ENCODE measurements around the gene ZNF776.
"Not testable (repeated sequence)": the region's sequence is repeated elsewhere in the genome, so short reads cannot be mapped to it uniquely, and the experiment has no call there.

Gene ZNF776

DNA sequence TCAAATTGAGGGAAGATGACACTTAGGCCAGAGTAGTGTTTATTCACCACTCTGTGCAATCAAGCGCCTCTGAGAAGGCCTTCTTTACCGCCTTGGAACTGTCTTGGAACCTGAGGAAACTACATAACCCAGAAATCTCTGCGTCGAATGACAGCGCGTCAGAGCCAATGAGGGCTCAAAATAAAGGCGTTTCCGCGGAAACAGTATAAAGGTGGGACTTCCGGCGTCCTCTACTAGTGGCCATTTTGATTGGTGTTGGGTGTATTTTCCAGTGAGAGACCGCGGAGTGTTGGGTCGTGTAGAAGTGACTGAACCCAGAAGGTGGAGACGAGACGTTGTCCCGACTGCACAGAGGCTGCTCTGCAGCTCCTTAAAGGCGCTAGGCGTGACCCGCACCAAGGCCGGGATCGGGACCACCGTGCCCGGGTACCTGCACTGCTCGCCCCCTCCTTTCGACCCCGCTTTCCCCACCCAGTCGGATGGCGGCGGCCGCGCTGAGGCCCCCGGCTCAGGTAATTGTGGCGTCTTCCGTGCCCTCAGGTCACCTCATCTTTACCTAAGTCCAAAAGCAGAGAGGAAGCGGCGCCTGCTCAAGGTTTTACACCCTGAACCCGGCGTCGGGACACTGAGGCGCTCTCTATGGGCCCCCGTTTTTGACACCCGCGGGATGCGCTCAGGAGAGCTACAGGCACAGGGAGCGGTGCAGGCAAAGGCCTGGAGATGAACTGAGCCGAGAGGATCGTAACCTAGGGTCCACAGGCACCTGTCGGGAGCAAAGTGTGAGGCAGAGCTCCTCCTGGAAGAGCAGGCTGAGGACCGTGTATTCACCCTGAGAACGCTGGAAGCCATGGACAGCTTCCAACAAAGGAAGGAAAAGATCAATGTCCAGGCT is at the start of gene ZNF776:
Gene ZNF776, plus strand, starts transcription at position 236 of the 892 bp plus-strand sequence. Its CDS starts 244 bp downstream, at position 480.
- H3K27ac ChIP-seq = peak within 1 kb of the TSS; percentile 56 to 95 (median 88)
- peak within 1 kb of the TSS; percentile 63 to 96 (median 88) for H3K4me3 ChIP-seq

- no peak overlapping the region for H3K27ac ChIP-seq
- no peak overlapping the region for H3K4me3 ChIP-seq
These were observed 45.0 kb upstream of the ZNF776 start for GRCh38 chr19:57701625-57702024.

DNA sequence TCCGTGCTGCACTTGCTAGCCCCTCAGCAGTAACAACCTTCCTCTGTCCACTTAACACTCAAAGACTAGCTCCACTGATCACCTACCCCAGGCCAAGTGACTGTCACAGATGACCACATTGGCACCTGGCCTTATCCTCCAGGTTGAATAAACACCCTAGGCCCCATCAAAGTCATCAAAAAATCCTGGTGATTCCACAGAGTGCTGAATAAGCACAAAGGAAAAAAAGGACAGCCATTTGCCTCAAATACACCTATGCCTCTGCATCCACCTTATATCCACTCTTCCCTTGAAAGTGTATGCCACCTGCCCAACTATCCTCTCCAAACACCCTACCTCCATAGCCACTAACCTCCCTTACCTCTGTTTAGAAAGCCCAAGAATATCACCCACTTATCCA is 40.3 kb upstream of the ZNF776 start:
- Histone ChIP-seq H3K4me3 (no peak overlapping the region), H3K27ac (no peak overlapping the region)

GRCh38 chr19:57708641-57709361 is 37.8 kb upstream of the ZNF776 start, which contains the start of gene ZNF154:
TSS of gene ZNF154 (minus strand) at chr19:57709204. CDS start at chr19:57708971, 233 bp downstream.
- H3K27ac ChIP-seq = peak within 1 kb of the TSS in 11 of 21 experiments; percentile 14 to 86 (median 47)

DNA sequence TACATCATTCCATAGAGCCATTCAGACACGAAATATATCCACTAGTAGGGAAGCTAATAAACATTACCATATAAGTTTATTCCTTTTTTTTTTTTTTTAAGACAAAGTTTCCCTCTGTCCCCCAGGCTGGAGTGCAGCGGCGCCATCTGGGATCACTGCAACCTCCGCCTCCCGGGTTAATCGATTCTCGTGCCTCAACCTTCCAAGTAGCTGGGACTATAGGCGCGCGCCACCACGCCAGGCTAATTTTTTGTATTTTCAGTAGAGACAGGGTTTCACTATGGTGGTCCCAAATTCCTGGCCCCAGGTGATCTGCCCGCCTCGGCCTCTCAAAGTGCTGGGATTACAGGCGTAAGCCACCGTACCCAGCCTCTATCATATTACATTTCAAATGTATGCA is 37.0 kb upstream of the ZNF776 start:
- no peak overlapping the region for H3K27ac ChIP-seq
- peak overlapping the region in 3 of 7 experiments; percentile 33 to 58 (median 45) for H3K4me3 ChIP-seq

More at GRCh38 chr19:57708641-57709361, 37.8 kb upstream of the ZNF776 start, which contains the start of gene ZNF154:
- peak within 1 kb of the TSS; percentile 26 to 58 (median 34) for H3K4me3 ChIP-seq

GRCh38 chr19:57712222-57712621 is 34.4 kb upstream of the ZNF776 start:
- H3K27ac ChIP-seq = no peak overlapping the region
- H3K4me3 ChIP-seq = no peak overlapping the region

DNA sequence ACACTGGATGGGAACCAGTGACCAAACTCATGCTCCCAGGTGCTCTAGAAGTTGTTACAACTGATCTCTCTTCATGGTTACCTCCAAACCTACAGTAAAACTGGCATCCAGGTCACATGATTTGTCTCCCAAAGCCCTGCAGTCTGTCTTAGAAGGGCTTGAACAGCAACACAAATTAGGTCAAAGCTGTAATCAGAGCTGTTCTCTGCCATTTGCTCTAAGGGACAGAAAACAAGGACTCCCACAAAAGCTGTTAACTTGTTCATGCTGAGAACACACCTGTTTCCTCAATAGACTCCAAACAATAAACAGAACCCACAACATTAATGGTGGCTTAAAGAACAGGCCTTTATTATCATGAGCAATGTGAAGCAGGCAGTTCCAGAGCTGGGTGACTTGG is 27.2 kb upstream of the ZNF776 start:
- Histone ChIP-seq H3K27ac (no peak overlapping the region), H3K4me3 (no peak overlapping the region)

DNA sequence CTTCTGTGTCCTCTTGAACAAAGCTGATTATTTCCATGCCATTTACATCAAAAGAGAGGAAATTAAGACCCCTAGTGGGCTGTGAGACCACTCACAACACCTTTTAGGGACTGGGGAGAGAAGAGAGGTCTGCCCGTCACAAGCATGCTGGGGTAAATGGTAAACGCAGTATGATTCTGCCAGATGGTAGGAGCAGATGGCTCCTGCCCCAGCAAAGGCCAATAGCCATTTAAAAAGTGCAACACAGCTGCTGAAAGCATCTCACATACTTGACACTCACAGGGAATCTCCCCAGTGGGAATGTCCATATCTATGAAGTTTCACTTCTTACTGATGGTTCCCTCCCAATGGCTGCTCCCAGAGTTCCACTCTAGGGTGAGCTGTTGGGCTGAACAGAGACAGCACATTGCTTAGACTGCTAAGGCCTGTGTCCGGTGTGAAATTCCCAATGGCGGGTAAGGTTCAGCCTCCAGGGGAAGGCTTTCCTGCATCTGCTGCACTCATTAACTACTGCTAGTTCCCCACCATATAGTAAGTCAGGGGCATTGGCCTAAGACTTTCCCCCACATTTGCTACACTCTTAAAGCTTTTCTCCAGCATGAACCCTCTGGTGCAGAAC is 26.6 kb upstream of the ZNF776 start:
- Histone ChIP-seq H3K4me3 (no peak overlapping the region), H3K27ac (no peak overlapping the region)

DNA sequence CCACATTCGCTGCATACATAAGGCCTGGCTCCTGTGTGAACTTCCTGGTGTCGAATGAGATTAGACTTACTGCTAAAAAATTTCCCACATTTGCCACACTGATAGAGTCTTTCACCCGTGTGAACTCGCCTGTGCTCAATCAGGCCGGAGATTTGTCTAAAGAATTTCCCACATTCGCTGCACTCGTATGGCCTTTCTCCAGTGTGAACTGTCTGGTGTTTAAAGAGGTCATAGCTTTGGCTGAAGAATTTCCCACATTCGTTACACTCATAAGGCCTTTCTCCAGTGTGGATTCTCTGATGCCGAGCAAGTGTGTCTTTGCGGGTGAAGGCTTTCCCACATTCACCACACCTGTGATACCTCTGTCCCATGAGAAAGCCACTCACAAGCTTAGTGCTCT is 25.7 kb upstream of the ZNF776 start:
- H3K4me3 ChIP-seq = no peak overlapping the region
- H3K27ac ChIP-seq = no peak overlapping the region

DNA sequence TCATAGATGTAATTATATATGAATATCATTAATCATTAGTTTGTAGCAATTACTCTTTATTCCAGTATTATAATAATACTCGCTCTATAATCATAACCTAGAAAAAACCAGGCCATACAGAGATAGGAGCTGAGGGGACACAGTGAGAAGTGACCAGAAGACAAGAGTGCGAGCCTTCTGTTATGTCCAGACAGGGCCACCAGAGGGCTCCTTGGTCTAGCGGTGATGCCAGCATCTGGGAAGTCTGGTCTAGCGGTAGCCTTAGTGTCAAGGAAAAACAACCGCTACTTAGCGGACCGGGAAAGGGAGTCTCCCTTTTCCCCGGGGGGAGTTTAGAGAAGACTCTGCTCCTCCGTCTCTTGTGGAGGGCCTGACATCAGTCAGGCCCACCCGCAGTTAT is 8.3 kb upstream of the ZNF776 start:
- H3K4me3 ChIP-seq, H3K27ac ChIP-seq: not testable (repeated sequence)

- not testable (repeated sequence) for H3K4me3 ChIP-seq, H3K27ac ChIP-seq
These were observed 7.8 kb upstream of the ZNF776 start for GRCh38 chr19:57738770-57739169.

DNA sequence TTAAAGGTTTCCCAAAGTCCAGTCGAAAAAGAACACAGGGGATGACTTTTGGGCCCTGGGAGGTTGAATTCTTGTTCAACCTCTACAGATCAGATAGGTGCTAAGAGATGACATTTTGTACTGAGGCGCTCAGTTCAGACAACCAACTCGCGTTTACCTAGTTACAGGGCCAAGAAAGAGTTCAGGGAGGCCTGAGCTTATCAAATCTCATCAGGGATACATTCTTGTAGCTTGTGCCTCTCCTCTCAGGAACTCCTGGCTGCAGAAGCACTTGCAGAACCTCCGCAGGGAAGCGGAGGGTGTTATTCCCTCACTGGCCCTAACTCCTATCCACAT is 825 bp downstream of the ZNF776 start:
- H3K27ac ChIP-seq = peak overlapping the region in 11 of 21 experiments; percentile 83 to 95 (median 87)
- H3K4me3 ChIP-seq = peak overlapping the region; percentile 63 to 96 (median 88)

DNA sequence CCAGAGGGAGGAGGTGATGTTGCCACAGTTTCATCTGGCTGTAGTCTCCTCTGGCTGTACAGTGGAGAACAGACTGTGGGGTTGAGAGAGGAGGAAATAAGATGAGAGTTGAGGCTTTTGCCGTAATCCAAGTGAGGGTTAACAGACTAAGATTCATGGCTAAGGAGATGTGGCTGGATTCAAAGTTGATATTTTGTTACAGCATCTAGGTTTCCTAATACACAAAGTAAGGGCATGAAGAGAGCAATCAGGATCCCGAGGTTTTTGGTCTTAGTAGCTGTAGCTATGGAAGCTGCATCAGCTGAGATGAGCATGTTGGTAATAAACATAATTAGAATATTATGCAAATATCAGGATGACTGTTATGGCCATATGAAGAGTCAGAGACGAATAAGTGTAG is 1.4 kb downstream of the ZNF776 start:
- Histone ChIP-seq H3K4me3 (peak overlapping the region in 2 of 7 experiments; percentile 79 to 87), H3K27ac (no peak overlapping the region)

GRCh38 chr19:57754091-57754673 is 7.6 kb downstream of the ZNF776 start:
- no peak overlapping the region for H3K27ac ChIP-seq
- no peak overlapping the region for H3K4me3 ChIP-seq

GRCh38 chr19:57755031-57755430 is 8.4 kb downstream of the ZNF776 start:
- no peak overlapping the region for H3K27ac ChIP-seq
- H3K4me3 ChIP-seq = no peak overlapping the region

- H3K27ac ChIP-seq = no peak overlapping the region
- H3K4me3 ChIP-seq = no peak overlapping the region
These were observed 11.3 kb downstream of the ZNF776 start for GRCh38 chr19:57757941-57758340.

- H3K27ac ChIP-seq = no peak overlapping the region
- no peak overlapping the region for H3K4me3 ChIP-seq
These were observed 12.5 kb downstream of the ZNF776 start for GRCh38 chr19:57759096-57759495.

DNA sequence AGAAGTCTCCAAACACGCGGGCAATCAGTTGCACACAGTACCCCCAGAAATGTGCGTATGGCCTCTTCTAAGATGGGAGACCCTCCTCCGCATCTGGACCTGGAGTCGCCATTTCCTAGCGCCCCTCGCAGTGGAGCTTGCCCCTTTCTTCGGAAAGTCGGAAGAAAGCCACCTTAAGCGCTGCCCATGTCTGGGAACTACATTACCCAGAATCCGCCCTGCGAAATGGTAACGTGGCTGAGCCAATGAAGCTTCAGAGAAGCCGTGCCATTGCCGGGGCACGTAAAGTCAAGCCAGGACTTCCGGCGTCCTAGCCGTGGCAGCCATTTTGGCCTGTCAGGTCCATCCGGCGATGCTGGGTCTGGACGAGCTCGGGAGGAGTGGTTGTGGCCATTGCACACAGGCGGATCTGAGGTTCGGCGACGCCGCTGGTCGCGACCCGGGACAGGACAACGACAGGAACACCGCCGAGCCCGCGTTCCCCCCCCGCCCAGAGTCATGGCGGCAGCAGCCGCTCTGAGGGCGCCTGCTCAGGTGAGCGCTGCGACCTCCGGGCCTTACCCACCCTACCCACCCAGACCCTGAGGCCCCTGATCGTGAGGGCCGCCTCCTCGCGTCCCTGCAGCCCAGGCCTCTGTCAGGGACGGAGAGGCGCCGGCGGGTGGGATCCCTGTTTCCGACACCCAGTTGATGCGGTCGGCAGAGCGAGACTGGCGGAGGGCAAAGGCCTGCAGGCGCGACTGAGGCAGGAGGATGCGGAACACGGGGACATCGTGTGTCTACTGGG is 22.9 kb downstream of the ZNF776 start, which contains the start of gene ZNF586:
Gene ZNF586, plus strand, starts transcription at position 332 of the 787 bp plus-strand sequence. Its CDS starts 167 bp downstream, at position 499.
- H3K4me3 ChIP-seq = peak within 1 kb of the TSS; percentile 53 to 100 (median 96)
- H3K27ac ChIP-seq = peak within 1 kb of the TSS; percentile 55 to 91 (median 85)

- Histone ChIP-seq H3K27ac (no peak overlapping the region), H3K4me3 (no peak overlapping the region)
These were observed 24.8 kb downstream of the ZNF776 start for GRCh38 chr19:57771417-57771816.
